Measurements from ENCODE around the gene CRAMP1.

CRAMP1 gene

DNA sequence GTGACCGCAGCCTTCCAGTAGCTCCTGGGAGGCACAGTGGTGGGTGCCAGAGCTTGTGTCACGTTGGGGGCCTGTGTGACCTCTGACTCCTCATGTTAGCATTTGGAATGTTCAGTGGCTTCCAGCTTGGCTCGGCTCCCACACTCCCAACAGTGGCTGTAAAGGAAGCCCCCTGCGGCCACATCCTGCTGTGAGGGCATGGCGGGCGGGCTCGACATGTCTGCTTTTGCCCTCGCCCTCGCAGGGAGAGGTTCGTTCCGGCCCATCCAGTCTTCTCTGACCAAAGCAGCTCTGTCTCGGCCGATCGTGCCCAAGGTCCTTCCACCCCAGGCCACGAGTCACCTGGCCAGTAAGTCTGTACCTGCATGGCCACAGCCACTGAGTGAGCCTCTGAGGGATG is 53.7 kb downstream of the CRAMP1 start:
- Histone ChIP-seq H3K4me3 (ENCODE audit: insufficient read depth, low read depth, low read length) (no peak overlapping the region), H3K27me3 (ENCODE audit: control insufficient read depth, insufficient read depth, low read length, poor library complexity, severe bottlenecking) (no peaks in the 10 kb centered on the region), H3K27ac (ENCODE audit: insufficient read depth, low read depth, low read length, poor library complexity, severe bottlenecking) (no peak overlapping the region), H3K9me3 (ENCODE audit: control insufficient read depth, low read length) (no peaks in the 10 kb centered on the region), H3K4me1 (ENCODE audit: control insufficient read depth, insufficient read depth, low read length) (no peaks in the 10 kb centered on the region), H3K36me3 (ENCODE audit: control insufficient read depth, insufficient read depth, low read length) (peaks cover 71% of the 10 kb centered on the region)
- 95% methylated on average over 15 of the region's 15 CpGs for WGBS, 2 experiments

GRCh38 chr16:1666316-1666715 is 54.2 kb downstream of the CRAMP1 start:
- Histone ChIP-seq H3K27me3 (ENCODE audit: control insufficient read depth, insufficient read depth, low read length, poor library complexity, severe bottlenecking) (no peaks in the 10 kb centered on the region), H3K36me3 (ENCODE audit: control insufficient read depth, insufficient read depth, low read length) (peaks cover 76% of the 10 kb centered on the region), H3K27ac (ENCODE audit: insufficient read depth, low read depth, low read length, poor library complexity, severe bottlenecking) (no peak overlapping the region), H3K4me1 (ENCODE audit: control insufficient read depth, insufficient read depth, low read length) (no peaks in the 10 kb centered on the region), H3K9me3 (ENCODE audit: control insufficient read depth, low read length) (no peaks in the 10 kb centered on the region), H3K4me3 (ENCODE audit: insufficient read depth, low read depth, low read length) (no peak overlapping the region)
- WGBS, 2 experiments = 95 to 97% methylated on average over 13 of the region's 13 CpGs

DNA sequence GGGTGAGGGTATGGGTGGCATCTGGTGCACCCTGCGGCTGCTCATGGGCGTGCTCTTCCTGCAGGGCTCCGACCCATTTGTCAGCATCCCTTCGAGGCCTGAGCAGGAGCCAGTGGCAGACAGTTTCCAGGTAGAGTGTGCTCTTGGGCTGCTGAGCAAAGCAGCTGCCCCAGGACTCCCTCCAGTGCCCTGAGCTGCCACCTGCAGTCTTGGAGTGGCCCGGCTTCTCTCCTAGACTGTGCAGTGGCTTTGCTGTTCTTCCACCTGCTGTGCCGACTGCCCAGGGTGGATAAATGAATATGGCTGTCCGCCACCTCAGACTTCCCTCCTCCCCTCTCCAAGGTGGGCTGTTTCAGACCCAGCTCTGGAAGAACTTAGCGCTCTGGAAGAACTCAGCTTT is 55.1 kb downstream of the CRAMP1 start:
- peaks cover 72% of the 10 kb centered on the region for H3K36me3 ChIP-seq (ENCODE audit: control insufficient read depth, insufficient read depth, low read length)
- no peaks in the 10 kb centered on the region for H3K9me3 ChIP-seq (ENCODE audit: control insufficient read depth, low read length)
- no peaks in the 10 kb centered on the region for H3K4me1 ChIP-seq (ENCODE audit: control insufficient read depth, insufficient read depth, low read length)
- no peaks in the 10 kb centered on the region for H3K27me3 ChIP-seq (ENCODE audit: control insufficient read depth, insufficient read depth, low read length, poor library complexity, severe bottlenecking)
- no peak overlapping the region for H3K4me3 ChIP-seq (ENCODE audit: insufficient read depth, low read depth, low read length)
- 96% methylated on average over 8 of the region's 8 CpGs for WGBS, 2 experiments
- H3K27ac ChIP-seq (ENCODE audit: insufficient read depth, low read depth, low read length, poor library complexity, severe bottlenecking) = no peak overlapping the region

DNA sequence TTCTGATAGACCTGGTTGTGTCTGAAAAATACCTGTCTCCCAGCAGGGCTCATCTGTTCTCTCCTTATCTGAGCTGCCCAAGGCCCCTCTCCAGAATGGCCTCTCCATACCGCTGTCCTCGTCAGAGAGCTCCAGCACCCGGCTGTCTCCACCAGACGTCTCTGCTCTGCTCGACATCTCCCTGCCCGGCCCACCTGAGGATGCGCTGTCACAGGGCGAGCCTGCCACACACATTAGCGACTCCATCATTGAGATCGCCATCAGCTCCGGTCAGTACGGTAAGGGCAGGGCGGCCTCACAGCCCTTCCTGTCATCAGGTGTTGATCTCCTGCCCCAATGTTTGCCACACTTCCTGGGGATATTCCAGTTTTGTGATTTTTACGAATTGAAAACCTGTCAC is 55.8 kb downstream of the CRAMP1 start:
- no peaks in the 10 kb centered on the region for H3K4me1 ChIP-seq (ENCODE audit: control insufficient read depth, insufficient read depth, low read length)
- 95 to 96% methylated on average over 14 of the region's 14 CpGs for WGBS, 2 experiments
- H3K9me3 ChIP-seq (ENCODE audit: control insufficient read depth, low read length) = no peaks in the 10 kb centered on the region
- H3K27ac ChIP-seq (ENCODE audit: insufficient read depth, low read depth, low read length, poor library complexity, severe bottlenecking) = no peak overlapping the region
- H3K27me3 ChIP-seq (ENCODE audit: control insufficient read depth, insufficient read depth, low read length, poor library complexity, severe bottlenecking) = no peaks in the 10 kb centered on the region
- H3K4me3 ChIP-seq (ENCODE audit: insufficient read depth, low read depth, low read length) = no peak overlapping the region
- peaks cover 66% of the 10 kb centered on the region for H3K36me3 ChIP-seq (ENCODE audit: control insufficient read depth, insufficient read depth, low read length)

DNA sequence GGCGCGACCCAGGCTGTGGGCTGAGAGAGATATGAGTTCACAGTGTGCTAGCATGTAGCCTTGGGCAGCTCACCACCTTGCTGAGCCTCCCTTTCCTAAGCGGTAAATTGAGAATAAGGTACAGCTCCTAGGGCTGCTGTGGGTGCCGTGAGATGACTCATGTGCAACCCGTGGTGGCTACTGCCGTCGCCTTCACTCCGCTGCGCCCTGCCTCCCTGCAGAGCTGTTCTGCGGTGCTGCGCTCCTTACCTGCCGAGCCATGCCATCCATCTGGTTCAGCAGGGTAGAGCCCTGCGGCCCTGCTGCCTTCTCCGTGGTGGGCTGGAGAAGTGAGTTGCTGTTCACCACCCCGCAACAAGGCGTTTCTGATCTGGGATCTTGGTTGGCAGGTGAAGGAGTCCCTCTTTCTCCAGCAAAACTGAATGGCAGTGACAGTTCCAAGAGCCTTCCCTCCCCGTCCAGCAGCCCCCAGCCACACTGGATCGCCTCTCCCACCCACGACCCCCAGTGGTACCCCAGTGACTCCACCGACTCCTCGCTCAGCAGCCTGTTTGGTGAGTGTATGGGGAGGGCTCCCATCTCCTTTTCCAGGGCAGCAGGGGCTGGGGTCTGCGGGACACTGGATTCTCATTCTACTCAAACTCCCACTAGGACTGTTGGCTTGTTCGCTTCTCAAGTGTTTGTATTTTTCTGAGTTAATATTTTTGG is 56.6 kb downstream of the CRAMP1 start:
- WGBS, 2 experiments = 96% methylated on average over 22 to 23 of the region's 23 CpGs
- H3K36me3 ChIP-seq (ENCODE audit: control insufficient read depth, insufficient read depth, low read length) = peaks cover 61% of the 10 kb centered on the region
- H3K4me1 ChIP-seq (ENCODE audit: control insufficient read depth, insufficient read depth, low read length) = no peaks in the 10 kb centered on the region
- no peaks in the 10 kb centered on the region for H3K9me3 ChIP-seq (ENCODE audit: control insufficient read depth, low read length)
- no peak overlapping the region for H3K27ac ChIP-seq (ENCODE audit: insufficient read depth, low read depth, low read length, poor library complexity, severe bottlenecking)
- H3K27me3 ChIP-seq (ENCODE audit: control insufficient read depth, insufficient read depth, low read length, poor library complexity, severe bottlenecking) = no peaks in the 10 kb centered on the region
- H3K4me3 ChIP-seq (ENCODE audit: insufficient read depth, low read depth, low read length) = no peak overlapping the region

GRCh38 chr16:1669698-1670097 is 57.5 kb downstream of the CRAMP1 start:
- Histone ChIP-seq H3K36me3 (ENCODE audit: control insufficient read depth, insufficient read depth, low read length) (peaks cover 63% of the 10 kb centered on the region), H3K9me3 (ENCODE audit: control insufficient read depth, low read length) (no peaks in the 10 kb centered on the region), H3K27me3 (ENCODE audit: control insufficient read depth, insufficient read depth, low read length, poor library complexity, severe bottlenecking) (no peaks in the 10 kb centered on the region), H3K4me3 (ENCODE audit: insufficient read depth, low read depth, low read length) (no peak overlapping the region), H3K27ac (ENCODE audit: insufficient read depth, low read depth, low read length, poor library complexity, severe bottlenecking) (no peak overlapping the region), H3K4me1 (ENCODE audit: control insufficient read depth, insufficient read depth, low read length) (no peaks in the 10 kb centered on the region)
- 93 to 97% methylated on average over 7 of the region's 7 CpGs for WGBS, 2 experiments

DNA sequence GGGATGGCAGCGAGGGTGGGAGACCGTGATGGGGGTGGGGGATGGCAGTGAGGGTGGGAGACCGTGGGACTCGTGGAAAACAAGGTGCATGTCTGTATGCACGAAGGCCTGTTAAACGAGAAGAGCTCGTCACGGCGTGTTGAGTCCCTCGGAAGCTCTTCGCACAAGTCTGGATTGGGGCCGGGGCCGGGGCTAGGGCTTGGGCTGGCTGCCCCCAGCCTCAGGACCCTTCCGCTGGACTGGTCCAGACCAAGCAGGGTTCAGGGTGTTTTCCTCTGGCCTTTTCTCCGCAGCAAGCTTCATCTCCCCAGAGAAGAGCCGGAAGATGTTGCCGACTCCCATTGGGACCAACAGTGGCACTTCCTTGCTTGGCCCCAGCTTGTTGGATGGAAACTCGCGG is 58.2 kb downstream of the CRAMP1 start:
- Histone ChIP-seq H3K27me3 (ENCODE audit: control insufficient read depth, insufficient read depth, low read length, poor library complexity, severe bottlenecking) (no peaks in the 10 kb centered on the region), H3K36me3 (ENCODE audit: control insufficient read depth, insufficient read depth, low read length) (peaks cover 62% of the 10 kb centered on the region), H3K9me3 (ENCODE audit: control insufficient read depth, low read length) (no peaks in the 10 kb centered on the region), H3K4me3 (ENCODE audit: insufficient read depth, low read depth, low read length) (no peak overlapping the region), H3K4me1 (ENCODE audit: control insufficient read depth, insufficient read depth, low read length) (no peaks in the 10 kb centered on the region), H3K27ac (ENCODE audit: insufficient read depth, low read depth, low read length, poor library complexity, severe bottlenecking) (no peak overlapping the region)
- 95 to 96% methylated on average over 19 of the region's 19 CpGs for WGBS, 2 experiments

- 95 to 96% methylated on average over 7 of the region's 7 CpGs for WGBS, 2 experiments
- Histone ChIP-seq H3K27ac (ENCODE audit: insufficient read depth, low read depth, low read length, poor library complexity, severe bottlenecking) (no peak overlapping the region), H3K4me3 (ENCODE audit: insufficient read depth, low read depth, low read length) (no peak overlapping the region), H3K9me3 (ENCODE audit: control insufficient read depth, low read length) (no peaks in the 10 kb centered on the region), H3K27me3 (ENCODE audit: control insufficient read depth, insufficient read depth, low read length, poor library complexity, severe bottlenecking) (no peaks in the 10 kb centered on the region), H3K36me3 (ENCODE audit: control insufficient read depth, insufficient read depth, low read length) (peaks cover 60% of the 10 kb centered on the region), H3K4me1 (ENCODE audit: control insufficient read depth, insufficient read depth, low read length) (no peaks in the 10 kb centered on the region)
Measured at GRCh38 chr16:1670866-1671265, 58.7 kb downstream of the CRAMP1 start.

- Histone ChIP-seq H3K36me3 (ENCODE audit: control insufficient read depth, insufficient read depth, low read length) (peaks cover 36% of the 10 kb centered on the region), H3K27ac (ENCODE audit: insufficient read depth, low read depth, low read length, poor library complexity, severe bottlenecking) (no peak overlapping the region), H3K4me3 (ENCODE audit: insufficient read depth, low read depth, low read length) (no peak overlapping the region), H3K4me1 (ENCODE audit: control insufficient read depth, insufficient read depth, low read length) (no peaks in the 10 kb centered on the region), H3K9me3 (ENCODE audit: control insufficient read depth, low read length) (no peaks in the 10 kb centered on the region), H3K27me3 (ENCODE audit: control insufficient read depth, insufficient read depth, low read length, poor library complexity, severe bottlenecking) (no peaks in the 10 kb centered on the region)
- WGBS, 2 experiments = 95 to 96% methylated on average over 26 of the region's 26 CpGs
Measured at GRCh38 chr16:1673424-1674151, 61.4 kb downstream of the CRAMP1 start.

DNA sequence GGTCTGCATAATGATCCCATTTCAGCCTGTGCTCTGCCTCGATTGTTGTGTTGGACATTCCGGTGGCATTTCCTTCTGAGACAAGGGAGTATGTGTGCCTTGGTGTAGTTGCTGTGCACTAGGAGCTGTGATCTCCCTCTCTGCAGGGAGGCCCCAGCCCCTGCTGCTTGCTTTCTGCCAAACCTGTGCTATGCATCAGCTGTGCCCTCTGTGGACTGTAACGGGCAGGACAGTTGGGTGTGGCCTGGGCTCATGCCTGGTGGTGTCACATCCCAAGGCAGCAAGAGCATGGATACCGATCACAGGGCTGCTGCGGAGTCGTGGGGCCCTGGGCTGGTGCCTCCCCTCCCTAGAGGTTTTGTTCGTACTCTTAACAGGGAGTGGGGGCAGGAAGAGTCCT is 62.1 kb downstream of the CRAMP1 start:
- H3K4me1 ChIP-seq (ENCODE audit: control insufficient read depth, insufficient read depth, low read length) = no peaks in the 10 kb centered on the region
- no peaks in the 10 kb centered on the region for H3K27me3 ChIP-seq (ENCODE audit: control insufficient read depth, insufficient read depth, low read length, poor library complexity, severe bottlenecking)
- 92 to 93% methylated on average over 7 of the region's 7 CpGs for WGBS, 2 experiments
- H3K27ac ChIP-seq (ENCODE audit: insufficient read depth, low read depth, low read length, poor library complexity, severe bottlenecking) = no peak overlapping the region
- H3K36me3 ChIP-seq (ENCODE audit: control insufficient read depth, insufficient read depth, low read length) = peaks cover 29% of the 10 kb centered on the region
- H3K4me3 ChIP-seq (ENCODE audit: insufficient read depth, low read depth, low read length) = no peak overlapping the region
- no peaks in the 10 kb centered on the region for H3K9me3 ChIP-seq (ENCODE audit: control insufficient read depth, low read length)
